ENCODE data around the gene C21orf58. TPM values are rescaled to one million over a fixed set of nuclear protein-coding genes. Genes with fewer than 3 reads are reported as not detected.
"Not testable (repeated sequence)": the region's sequence is repeated elsewhere in the genome, so short reads cannot be mapped to it uniquely, and the experiment has no call there.

Gene C21orf58
- total RNA-seq, 8 experiments from 2014 or later: 0.92 to 15.3 (median 2.8) TPM

GRCh38 chr21:46314441-46315020 is 9.1 kb downstream of the C21orf58 start:
- no peak overlapping the region for H3K4me3 ChIP-seq
- H3K4me1 ChIP-seq (replicated peaks in 1 of 2): no peaks in the 10 kb centered on the region
- H3K27ac ChIP-seq: no peak overlapping the region
- peak in 1 of 8 experiments; percentile 9 for ATAC-seq (replicated peaks in 6 of 8)
- in situ Hi-C loops (cut with MboI; ENCODE audit: low pct_unique_long_range_greater_than_20kb in 2 of 9, low sequenced_read_pairs in 9 of 9, unreplicated experiment in 9 of 9): no loop called here
- 80 to 100% (median 83%) methylated on average over 1 to 2 of the region's 22 CpGs; no CpG with 5 or more reads in 7 of the 10 experiments for WGBS, 10 experiments

GRCh38 chr21:46312949-46313348 is 10.7 kb downstream of the C21orf58 start:
- peak in 1 of 8 experiments; percentile 54 for ATAC-seq (replicated peaks in 6 of 8)
- 59 to 100% (median 90%) methylated on average over 1 to 5 of the region's 5 CpGs; no CpG with 5 or more reads in 4 of the 10 experiments for WGBS, 10 experiments
- Histone ChIP-seq H3K4me3 (no peak overlapping the region), H3K4me1 (replicated peaks in 1 of 2) (no peaks in the 10 kb centered on the region), H3K27ac (no peak overlapping the region)
- in situ Hi-C loops (cut with MboI; ENCODE audit: low pct_unique_long_range_greater_than_20kb in 2 of 9, low sequenced_read_pairs in 9 of 9, unreplicated experiment in 9 of 9): no loop called here

GRCh38 chr21:46311568-46311967 is 12.1 kb downstream of the C21orf58 start:
- H3K4me1 ChIP-seq (replicated peaks in 1 of 2): no peaks in the 10 kb centered on the region
- in situ Hi-C loops (cut with MboI; ENCODE audit: low pct_unique_long_range_greater_than_20kb in 2 of 9, low sequenced_read_pairs in 9 of 9, unreplicated experiment in 9 of 9): no loop called here
- H3K4me3 ChIP-seq: no peak overlapping the region
- H3K27ac ChIP-seq: no peak overlapping the region
- no peak for ATAC-seq (replicated peaks in 6 of 8)

DNA sequence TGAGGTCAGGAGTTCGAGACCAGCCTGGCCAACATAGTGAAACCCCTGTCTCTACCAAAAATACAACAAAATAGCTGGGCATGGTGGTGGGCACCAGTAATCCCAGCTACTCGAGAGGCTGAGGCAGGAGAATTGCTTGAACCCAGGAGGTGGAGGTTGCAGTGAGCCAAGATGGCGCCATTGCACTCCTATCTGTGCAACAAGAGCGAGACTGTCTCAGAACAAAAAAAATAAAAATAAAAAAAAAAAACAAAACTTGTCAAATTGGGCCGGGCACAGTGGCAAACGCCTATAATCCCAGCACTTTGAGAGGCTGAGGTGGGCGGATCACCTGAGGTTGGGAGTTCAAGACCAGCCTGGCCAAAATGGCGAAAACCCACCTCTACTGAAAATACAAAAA is 13.4 kb downstream of the C21orf58 start:
- H3K4me1 ChIP-seq (replicated peaks in 1 of 2); H3K27ac ChIP-seq; in situ Hi-C loops (cut with MboI; ENCODE audit: low pct_unique_long_range_greater_than_20kb in 2 of 9, low sequenced_read_pairs in 9 of 9, unreplicated experiment in 9 of 9); H3K4me3 ChIP-seq; ATAC-seq (replicated peaks in 6 of 8): not testable (repeated sequence)
- 86 to 100% (median 98%) methylated on average over 1 to 7 of the region's 8 CpGs; no CpG with 5 or more reads in 1 of the 10 experiments for WGBS, 10 experiments

- no peak overlapping the region for H3K27ac ChIP-seq
- H3K4me1 ChIP-seq (replicated peaks in 1 of 2): no peaks in the 10 kb centered on the region
- ATAC-seq (replicated peaks in 6 of 8): no peak
- WGBS, 10 experiments: 88 to 100% (median 100%) methylated on average over 1 to 2 of the region's 2 CpGs; no CpG with 5 or more reads in 6 of the 10 experiments
- in situ Hi-C loops (cut with MboI; ENCODE audit: low pct_unique_long_range_greater_than_20kb in 2 of 9, low sequenced_read_pairs in 9 of 9, unreplicated experiment in 9 of 9): no loop called here
- H3K4me3 ChIP-seq: no peak overlapping the region
Measured at GRCh38 chr21:46308431-46308830, 15.2 kb downstream of the C21orf58 start.

- Histone ChIP-seq H3K4me1 (replicated peaks in 1 of 2) (no peaks in the 10 kb centered on the region), H3K27ac (no peak overlapping the region), H3K4me3 (no peak overlapping the region)
- WGBS, 10 experiments: 40 to 93% (median 50%) methylated on average over 1 to 2 of the region's 2 CpGs; no CpG with 5 or more reads in 5 of the 10 experiments
- peak in 2 of 8 experiments; percentile 60 to 69 for ATAC-seq (replicated peaks in 6 of 8)
- in situ Hi-C loops (cut with MboI; ENCODE audit: low pct_unique_long_range_greater_than_20kb in 2 of 9, low sequenced_read_pairs in 9 of 9, unreplicated experiment in 9 of 9): no loop called here
Measured at GRCh38 chr21:46307625-46308024, 16.0 kb downstream of the C21orf58 start.

GRCh38 chr21:46304955-46305354 is 18.7 kb downstream of the C21orf58 start:
- ATAC-seq (replicated peaks in 6 of 8): peak in 4 of 8 experiments; percentile 41 to 94 (median 58)
- Histone ChIP-seq H3K27ac (no peak overlapping the region), H3K4me3 (no peak overlapping the region), H3K4me1 (replicated peaks in 1 of 2) (no peaks in the 10 kb centered on the region)
- 77 to 100% (median 90%) methylated on average over 1 to 9 of the region's 11 CpGs; no CpG with 5 or more reads in 2 of the 10 experiments for WGBS, 10 experiments
- in situ Hi-C loops (cut with MboI; ENCODE audit: low pct_unique_long_range_greater_than_20kb in 2 of 9, low sequenced_read_pairs in 9 of 9, unreplicated experiment in 9 of 9): no loop called here

- Histone ChIP-seq H3K4me1 (replicated peaks in 1 of 2) (no peaks in the 10 kb centered on the region), H3K27ac (no peak overlapping the region)
- in situ Hi-C loops (cut with MboI; ENCODE audit: low pct_unique_long_range_greater_than_20kb in 2 of 9, low sequenced_read_pairs in 9 of 9, unreplicated experiment in 9 of 9): no loop called here
Measured at GRCh38 chr21:46304437-46304836, 19.2 kb downstream of the C21orf58 start.

DNA sequence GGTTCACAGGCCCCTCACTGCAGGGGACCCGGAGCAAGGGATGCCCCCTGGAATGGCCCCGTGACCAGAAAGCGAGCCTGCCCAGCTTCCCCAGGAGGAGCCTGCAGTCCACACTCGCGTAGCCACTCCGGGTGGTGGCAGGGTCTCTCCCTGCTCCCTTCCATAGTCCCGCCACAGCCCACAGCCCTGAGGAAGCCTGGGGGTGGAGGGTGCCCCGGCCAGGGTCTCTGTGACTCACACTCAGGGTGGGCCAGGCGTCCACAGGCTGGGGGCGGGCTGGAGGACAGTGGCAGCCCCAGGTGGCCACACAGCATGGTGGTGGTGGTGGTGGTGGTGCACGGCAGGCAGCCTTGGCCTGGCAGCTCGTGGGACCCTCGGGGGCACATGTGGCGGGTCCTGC is 21.9 kb downstream of the C21orf58 start:
- H3K4me3 ChIP-seq: no peak overlapping the region
- H3K4me1 ChIP-seq (replicated peaks in 1 of 2): peaks cover 8 to 11% of the 10 kb centered on the region in 2 donors
- WGBS, 10 experiments: 60% methylated on average over 1 of the region's 14 CpGs; no CpG with 5 or more reads in 9 of the 10 experiments
- peak in 1 of 8 experiments; percentile 8 for ATAC-seq (replicated peaks in 6 of 8)
- in situ Hi-C loops (cut with MboI; ENCODE audit: low pct_unique_long_range_greater_than_20kb in 2 of 9, low sequenced_read_pairs in 9 of 9, unreplicated experiment in 9 of 9): no loop called here
- no peak overlapping the region for H3K27ac ChIP-seq

More at GRCh38 chr21:46304437-46304836, 19.2 kb downstream of the C21orf58 start:
- ATAC-seq (replicated peaks in 6 of 8): no peak
- H3K4me3 ChIP-seq: no peak overlapping the region
- 87 to 100% (median 100%) methylated on average over 1 to 5 of the region's 5 CpGs; no CpG with 5 or more reads in 2 of the 10 experiments for WGBS, 10 experiments

- Histone ChIP-seq H3K4me1 (replicated peaks in 1 of 2) (peaks cover 8 to 18% of the 10 kb centered on the region in 2 donors), H3K27ac (no peak overlapping the region), H3K4me3 (no peak overlapping the region)
- 40 to 100% (median 78%) methylated on average over 1 to 6 of the region's 9 CpGs; no CpG with 5 or more reads in 5 of the 10 experiments for WGBS, 10 experiments
- no peak for ATAC-seq (replicated peaks in 6 of 8)
- in situ Hi-C loops (cut with MboI; ENCODE audit: low pct_unique_long_range_greater_than_20kb in 2 of 9, low sequenced_read_pairs in 9 of 9, unreplicated experiment in 9 of 9): no loop called here
Measured at GRCh38 chr21:46299167-46299566, 24.5 kb downstream of the C21orf58 start.

DNA sequence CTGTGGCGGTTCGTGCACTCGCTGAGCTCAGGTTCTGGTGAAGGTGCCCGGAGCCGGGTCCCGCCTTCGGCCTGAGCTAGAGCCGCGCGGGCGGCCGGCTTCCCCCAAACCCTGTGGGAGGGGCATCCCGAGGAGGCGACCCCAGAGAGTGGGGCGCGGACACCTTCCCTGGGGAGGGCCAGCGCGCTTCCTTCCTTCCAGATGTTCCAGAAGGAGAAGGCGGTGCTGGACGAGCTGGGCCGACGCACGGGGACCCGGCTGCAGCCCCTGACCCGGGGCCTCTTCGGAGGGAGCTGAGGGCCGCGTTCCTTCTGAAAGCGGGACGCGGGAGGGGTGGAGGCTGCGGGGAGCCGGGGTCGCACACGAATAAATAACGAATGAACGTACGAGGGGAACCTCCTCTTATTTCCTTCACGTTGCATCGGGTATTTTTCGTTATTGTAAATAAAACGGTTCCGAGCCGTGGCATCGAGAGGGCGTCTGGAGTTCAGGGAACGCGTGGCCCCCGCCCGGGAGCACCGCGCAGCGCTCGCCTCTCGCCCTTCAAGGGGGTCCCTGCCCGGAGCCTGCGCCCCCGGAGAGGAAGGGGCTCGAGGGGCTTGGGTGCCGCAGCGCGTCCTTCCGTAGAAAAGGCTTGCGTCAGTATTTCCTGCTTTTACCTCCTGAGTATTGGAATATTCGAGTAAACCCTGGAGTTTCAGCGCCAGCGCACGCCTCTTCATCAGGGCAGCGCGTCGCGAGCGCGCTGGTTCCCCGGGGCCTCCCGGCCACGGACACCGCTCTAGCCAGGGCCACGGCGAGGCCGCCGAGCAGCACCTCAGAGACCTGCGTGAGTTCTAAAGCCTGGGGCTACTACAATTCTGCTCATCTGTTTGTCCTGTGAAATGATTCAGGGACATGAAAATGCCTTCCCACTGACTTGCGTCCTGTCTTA is 26.1 kb downstream of the C21orf58 start:
- peak overlapping the region in 3 of 5 donors; percentile 14 to 19 (median 17) for H3K4me3 ChIP-seq
- in situ Hi-C loops (cut with MboI; ENCODE audit: low pct_unique_long_range_greater_than_20kb in 2 of 9, low sequenced_read_pairs in 9 of 9, unreplicated experiment in 9 of 9): no loop called here
- 9 to 43% methylated on average over 7 to 42 of the region's 84 CpGs; no CpG with 5 or more reads in 8 of the 10 experiments for WGBS, 10 experiments
- peaks cover 8 to 18% of the 10 kb centered on the region in 2 donors for H3K4me1 ChIP-seq (replicated peaks in 1 of 2)
- peak in 5 of 8 experiments; percentile 3 to 56 (median 45) for ATAC-seq (replicated peaks in 6 of 8)
- peak overlapping the region in 1 of 2 donors; percentile 21 for H3K27ac ChIP-seq

DNA sequence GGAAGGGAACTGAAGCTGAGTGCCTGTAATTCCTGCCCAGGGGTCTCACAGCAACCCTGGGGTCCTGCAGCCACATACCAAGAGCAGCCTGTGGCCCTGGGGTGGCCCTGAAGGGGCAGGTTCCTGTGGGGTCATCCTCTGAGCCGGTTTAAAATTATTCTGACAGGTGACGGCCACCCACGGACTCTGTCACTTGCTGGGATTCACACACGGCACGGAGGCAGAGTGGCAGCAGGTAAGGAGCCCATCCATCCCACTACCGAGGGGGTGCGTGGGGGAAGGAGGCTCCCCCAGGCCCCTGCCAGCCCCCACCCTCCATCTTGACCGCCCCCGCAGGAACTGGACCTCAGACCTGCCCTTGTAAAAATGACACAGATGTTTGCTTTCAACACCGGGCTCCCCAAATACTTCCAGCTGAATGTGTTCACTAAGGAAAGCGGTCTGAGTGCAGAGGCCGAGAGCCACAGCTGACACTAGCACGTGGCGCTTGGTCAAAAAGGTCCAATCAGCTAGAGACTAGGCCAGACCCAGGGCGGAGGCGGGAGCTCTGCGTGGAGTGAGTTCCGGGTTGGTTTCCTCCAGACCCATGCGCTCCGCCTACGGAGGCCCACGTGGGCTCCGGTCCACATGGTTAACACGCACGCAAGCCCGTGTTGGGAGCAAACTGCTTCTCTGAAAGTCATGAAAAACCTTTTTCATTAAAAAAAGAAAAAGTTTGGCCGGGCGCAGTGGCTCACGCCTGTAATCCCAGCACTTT is 27.5 kb downstream of the C21orf58 start:
- no peak overlapping the region for H3K27ac ChIP-seq
- in situ Hi-C loops (cut with MboI; ENCODE audit: low pct_unique_long_range_greater_than_20kb in 2 of 9, low sequenced_read_pairs in 9 of 9, unreplicated experiment in 9 of 9): no loop called here
- 15 to 90% (median 50%) methylated on average over 2 to 19 of the region's 29 CpGs; no CpG with 5 or more reads in 5 of the 10 experiments for WGBS, 10 experiments
- peak in 7 of 8 experiments; percentile 43 to 95 (median 69) for ATAC-seq (replicated peaks in 6 of 8)
- no peak overlapping the region for H3K4me3 ChIP-seq
- H3K4me1 ChIP-seq (replicated peaks in 1 of 2): peaks cover 8 to 18% of the 10 kb centered on the region in 2 donors

Data from motor neuron (in vitro differentiated cells).